Measurements from ENCODE around the gene ZSCAN5A. TPM values are rescaled to one million over a fixed set of nuclear protein-coding genes. Genes with fewer than 3 reads are reported as not detected.

Gene ZSCAN5A
- total RNA-seq, 1 donor from 2014 or later = 6.2 TPM

DNA sequence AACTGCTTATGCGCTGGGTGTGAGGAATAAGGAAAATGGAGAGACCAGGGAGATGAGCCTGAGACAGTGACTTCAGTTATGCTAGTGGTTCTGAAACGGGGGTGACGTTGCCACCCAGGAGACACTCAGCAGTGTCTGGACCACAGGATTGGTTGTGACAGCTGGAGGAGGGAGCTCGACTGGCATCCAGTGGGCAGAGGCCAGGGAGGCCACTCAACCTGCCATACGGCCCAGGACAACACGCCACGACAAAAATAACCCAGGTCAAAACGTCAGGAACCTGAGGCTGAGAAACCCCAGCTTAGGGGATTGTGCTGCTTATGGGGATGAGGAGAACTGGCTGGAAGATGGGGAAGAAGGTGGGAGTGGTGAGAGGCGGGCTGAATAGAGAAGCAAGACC is 10.4 kb downstream of the ZSCAN5A start:
- Histone ChIP-seq H3K27me3 (ENCODE audit: control insufficient read depth, insufficient read depth, low read length) (no peaks in the 10 kb centered on the region), H3K4me3 (ENCODE audit: low read depth, low read length) (no peak overlapping the region), H3K36me3 (ENCODE audit: control insufficient read depth, insufficient read depth, low read length) (peaks cover 1% of the 10 kb centered on the region)
- TF ChIP-seq, protein P1, sequence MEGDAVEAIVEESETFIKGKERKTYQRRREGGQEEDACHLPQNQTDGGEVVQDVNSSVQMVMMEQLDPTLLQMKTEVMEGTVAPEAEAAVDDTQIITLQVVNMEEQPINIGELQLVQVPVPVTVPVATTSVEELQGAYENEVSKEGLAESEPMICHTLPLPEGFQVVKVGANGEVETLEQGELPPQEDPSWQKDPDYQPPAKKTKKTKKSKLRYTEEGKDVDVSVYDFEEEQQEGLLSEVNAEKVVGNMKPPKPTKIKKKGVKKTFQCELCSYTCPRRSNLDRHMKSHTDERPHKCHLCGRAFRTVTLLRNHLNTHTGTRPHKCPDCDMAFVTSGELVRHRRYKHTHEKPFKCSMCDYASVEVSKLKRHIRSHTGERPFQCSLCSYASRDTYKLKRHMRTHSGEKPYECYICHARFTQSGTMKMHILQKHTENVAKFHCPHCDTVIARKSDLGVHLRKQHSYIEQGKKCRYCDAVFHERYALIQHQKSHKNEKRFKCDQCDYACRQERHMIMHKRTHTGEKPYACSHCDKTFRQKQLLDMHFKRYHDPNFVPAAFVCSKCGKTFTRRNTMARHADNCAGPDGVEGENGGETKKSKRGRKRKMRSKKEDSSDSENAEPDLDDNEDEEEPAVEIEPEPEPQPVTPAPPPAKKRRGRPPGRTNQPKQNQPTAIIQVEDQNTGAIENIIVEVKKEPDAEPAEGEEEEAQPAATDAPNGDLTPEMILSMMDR (IDR thresholded peaks at IDR 0.05; ENCODE audit: insufficient read depth, low read length, poor library complexity, severe bottlenecking) = no peak
- no peak for DNase-seq (ENCODE audit: low read depth)

DNA sequence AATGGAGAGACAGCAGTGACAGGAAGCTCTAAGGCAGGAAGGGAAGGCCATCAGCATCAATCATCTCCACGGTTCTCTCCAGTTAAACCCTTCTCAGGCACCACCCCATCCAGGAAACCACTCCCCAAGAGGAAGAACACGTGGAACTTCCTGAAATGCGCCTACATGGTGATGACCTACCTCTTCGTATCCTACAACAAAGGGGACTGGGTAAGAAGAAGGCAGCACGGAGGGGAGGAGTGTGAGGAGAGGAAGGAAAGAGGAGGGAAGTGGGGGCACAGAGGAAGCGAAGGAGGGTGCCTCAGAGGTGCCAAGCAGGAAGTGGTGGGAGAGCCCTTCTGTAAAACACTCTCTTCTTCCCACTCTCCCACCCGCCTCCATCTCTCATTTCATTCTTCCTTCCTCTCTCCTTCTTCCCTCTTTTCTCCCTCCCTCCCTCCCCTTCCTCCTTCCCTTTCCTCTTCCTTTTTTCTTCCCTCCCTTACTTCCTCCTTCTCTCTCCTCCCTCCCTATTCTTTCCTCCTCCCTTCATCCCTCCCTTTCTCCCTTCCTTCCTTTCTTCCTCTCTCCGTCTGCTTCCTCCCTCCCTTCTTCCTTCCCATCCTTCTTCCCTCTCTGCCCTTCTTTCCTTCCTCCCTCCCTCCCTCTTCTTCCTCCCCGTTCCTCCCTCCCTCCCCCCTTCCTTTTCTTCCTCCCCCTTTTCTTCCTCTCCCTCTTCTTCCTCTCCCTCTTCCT is 12.6 kb downstream of the ZSCAN5A start:
- DNase-seq (ENCODE audit: low read depth) = no peak
- no peak overlapping the region for H3K4me3 ChIP-seq (ENCODE audit: low read depth, low read length)
- TF ChIP-seq, protein P1 (IDR thresholded peaks at IDR 0.05; ENCODE audit: insufficient read depth, low read length, poor library complexity, severe bottlenecking) = no peak
- no peaks in the 10 kb centered on the region for H3K36me3 ChIP-seq (ENCODE audit: control insufficient read depth, insufficient read depth, low read length)
- H3K27me3 ChIP-seq (ENCODE audit: control insufficient read depth, insufficient read depth, low read length) = no peaks in the 10 kb centered on the region

DNA sequence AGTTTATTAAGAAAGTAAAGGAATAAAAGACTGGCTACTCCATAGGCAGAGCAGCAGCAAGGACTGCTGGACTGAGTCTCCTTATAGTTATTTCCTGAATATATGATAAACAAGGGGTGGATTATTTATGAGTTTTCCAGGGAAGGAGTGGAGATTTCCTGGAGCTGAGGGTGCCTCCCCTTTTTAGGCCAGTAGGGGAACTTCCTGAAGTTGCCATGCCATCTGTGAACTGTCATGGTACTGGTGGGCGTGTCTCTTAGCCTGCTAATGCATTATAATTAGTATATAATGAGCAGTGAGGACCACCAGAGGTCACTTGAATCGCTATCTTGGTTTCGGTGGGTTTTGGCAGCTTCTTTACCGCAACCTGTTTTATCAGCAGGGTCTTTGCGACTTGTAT is 13.5 kb downstream of the ZSCAN5A start:
- no peak for DNase-seq (ENCODE audit: low read depth)
- Histone ChIP-seq H3K4me3 (ENCODE audit: low read depth, low read length) (no peak overlapping the region), H3K27me3 (ENCODE audit: control insufficient read depth, insufficient read depth, low read length) (no peaks in the 10 kb centered on the region), H3K36me3 (ENCODE audit: control insufficient read depth, insufficient read depth, low read length) (no peaks in the 10 kb centered on the region)
- TF ChIP-seq, protein P1 (IDR thresholded peaks at IDR 0.05; ENCODE audit: insufficient read depth, low read length, poor library complexity, severe bottlenecking) = no peak

DNA sequence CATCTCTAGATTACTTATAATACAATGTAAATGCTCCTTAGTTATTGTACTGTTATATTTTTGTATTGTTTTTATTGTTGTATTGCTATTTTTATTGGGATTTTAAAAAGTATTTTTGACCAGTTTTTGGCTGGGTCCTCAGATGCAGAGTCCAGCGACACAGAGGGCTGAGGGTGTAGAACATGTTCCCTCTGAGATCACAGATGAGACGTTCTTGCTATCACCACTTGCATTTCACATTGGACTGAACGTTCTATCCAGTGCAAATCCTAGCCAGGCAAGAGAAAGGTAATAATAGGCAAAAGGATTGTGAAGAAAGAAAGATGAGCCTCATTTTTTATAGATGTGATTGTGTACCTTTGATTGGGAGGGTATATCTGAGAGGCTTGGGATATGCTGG is 15.0 kb downstream of the ZSCAN5A start:
- Histone ChIP-seq H3K36me3 (ENCODE audit: control insufficient read depth, insufficient read depth, low read length) (no peaks in the 10 kb centered on the region), H3K4me3 (ENCODE audit: low read depth, low read length) (no peak overlapping the region), H3K27me3 (ENCODE audit: control insufficient read depth, insufficient read depth, low read length) (no peaks in the 10 kb centered on the region)
- DNase-seq (ENCODE audit: low read depth) = no peak
- TF ChIP-seq, protein P1 (IDR thresholded peaks at IDR 0.05; ENCODE audit: insufficient read depth, low read length, poor library complexity, severe bottlenecking) = no peak

DNA sequence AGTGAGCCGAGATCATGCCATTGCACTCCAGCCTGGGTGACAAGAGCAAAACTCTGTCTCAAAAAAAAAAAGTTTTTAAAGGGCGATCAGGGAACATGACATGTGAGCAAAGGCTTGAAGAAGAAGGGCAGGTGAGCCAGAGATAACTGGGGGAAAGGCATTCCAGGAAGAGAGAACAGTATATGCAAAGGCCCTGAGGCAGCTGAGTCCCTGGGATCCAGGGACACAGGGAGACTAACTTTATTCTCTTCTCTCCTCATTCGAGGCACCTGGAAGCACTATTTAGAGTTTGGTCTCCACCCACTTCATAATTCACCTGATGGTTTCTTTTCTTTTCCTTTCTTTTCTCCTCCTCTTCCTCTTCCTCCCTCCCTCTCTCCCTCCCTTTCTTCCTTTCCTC is 17.6 kb downstream of the ZSCAN5A start:
- no peak for DNase-seq (ENCODE audit: low read depth)
- TF ChIP-seq, protein P1 (IDR thresholded peaks at IDR 0.05; ENCODE audit: insufficient read depth, low read length, poor library complexity, severe bottlenecking) = no peak
- no peaks in the 10 kb centered on the region for H3K27me3 ChIP-seq (ENCODE audit: control insufficient read depth, insufficient read depth, low read length)
- H3K36me3 ChIP-seq (ENCODE audit: control insufficient read depth, insufficient read depth, low read length) = no peaks in the 10 kb centered on the region
- H3K4me3 ChIP-seq (ENCODE audit: low read depth, low read length) = no peak overlapping the region
